ENCODE measurements around the gene URB1. TPM values are rescaled to one million over a fixed set of nuclear protein-coding genes. Genes with fewer than 3 reads are reported as not detected.

URB1 gene
- total and polyA plus RNA-seq, 2 experiments from 2014 or later = 7.7 to 44.1 TPM

GRCh38 chr21:32320726-32321125 lies 72.1 kb downstream of the URB1 start:
- Histone ChIP-seq H3K4me2 (no peak overlapping the region), H3K36me3 (ENCODE audit: insufficient read depth) (peaks cover 66% of the 10 kb centered on the region), H3F3A (replicated peaks; ENCODE audit: low read depth) (no peaks in the 10 kb centered on the region), H3K79me2 (replicated peaks; ENCODE audit: insufficient read depth) (no peaks in the 10 kb centered on the region), H3K4me3 (no peak overlapping the region), H3K27ac (ENCODE audit: low read depth) (no peak overlapping the region), H4K20me1 (replicated peaks; ENCODE audit: insufficient read depth) (peaks cover 5% of the 10 kb centered on the region; the same call in 1 of the 2 replicates), H2AFZ (no peak overlapping the region), H3K27me3 (ENCODE audit: insufficient read depth) (no peaks in the 10 kb centered on the region), H3K4me1 (ENCODE audit: insufficient read depth) (no peaks in the 10 kb centered on the region), H3K9me2 (ENCODE audit: insufficient read depth) (no peaks in the 10 kb centered on the region)
- Mint-ChIP-seq H3K27me3 (ENCODE audit: insufficient read depth, low read depth, poor library complexity) (peaks cover 4% of the 10 kb centered on the region), H3K4me1 (no peaks in the 10 kb centered on the region), H3K9me3 (no peaks in the 10 kb centered on the region), H3K27ac (no peak overlapping the region), H3K4me3 (no peak overlapping the region), H3K36me3 (ENCODE audit: low read depth) (peaks cover 95% of the 10 kb centered on the region)
- DNase-seq (ENCODE audit: low spot score) = no peak
- ATAC-seq = no peak
- TF ChIP-seq EZH2phosphoT487 (IDR thresholded peaks at IDR 0.05; ENCODE audit: unreplicated experiment) (no peak), ZNF331 (CRISPR knock-in tag; IDR thresholded peaks at IDR 0.05; ENCODE audit: low read depth) (no peak), JUNB (IDR thresholded peaks at IDR 0.05; ENCODE audit: unreplicated experiment) (no peak), REST (IDR thresholded peaks at IDR 0.05; ENCODE audit: unreplicated experiment) (no peak), ETS1 (IDR thresholded peaks at IDR 0.05) (no peak), STAT1 (IDR thresholded peaks at IDR 0.05; ENCODE audit: unreplicated experiment) (no peak), ZNF114 (CRISPR knock-in tag; IDR thresholded peaks at IDR 0.05) (no peak)

GRCh38 chr21:32320059-32320458 lies 72.8 kb downstream of the URB1 start:
- Histone ChIP-seq H3K27me3 (ENCODE audit: insufficient read depth) (no peaks in the 10 kb centered on the region), H3K27ac (ENCODE audit: low read depth) (no peak overlapping the region), H3K9me2 (ENCODE audit: insufficient read depth) (no peaks in the 10 kb centered on the region), H3K4me2 (no peak overlapping the region), H3K36me3 (ENCODE audit: insufficient read depth) (peaks cover 62% of the 10 kb centered on the region), H3F3A (replicated peaks; ENCODE audit: low read depth) (no peaks in the 10 kb centered on the region), H3K4me1 (ENCODE audit: insufficient read depth) (no peaks in the 10 kb centered on the region), H3K4me3 (no peak overlapping the region), H4K20me1 (replicated peaks; ENCODE audit: insufficient read depth) (peaks cover 4% of the 10 kb centered on the region; the same call in 1 of the 2 replicates), H2AFZ (no peak overlapping the region), H3K79me2 (replicated peaks; ENCODE audit: insufficient read depth) (no peaks in the 10 kb centered on the region)
- DNase-seq (ENCODE audit: low spot score) (no peak), ATAC-seq (no peak)
- Mint-ChIP-seq H3K36me3 (ENCODE audit: low read depth) (peaks cover 92% of the 10 kb centered on the region), H3K9me3 (no peaks in the 10 kb centered on the region), H3K27ac (no peak overlapping the region), H3K27me3 (ENCODE audit: insufficient read depth, low read depth, poor library complexity) (peaks cover 4% of the 10 kb centered on the region), H3K4me3 (no peak overlapping the region), H3K4me1 (no peaks in the 10 kb centered on the region)
- TF ChIP-seq ZNF462 (CRISPR knock-in tag; IDR thresholded peaks at IDR 0.05) (no peak), ZNF114 (CRISPR knock-in tag; IDR thresholded peaks at IDR 0.05) (no peak), JUNB (IDR thresholded peaks at IDR 0.05; ENCODE audit: unreplicated experiment) (no peak), CTCF (conservative IDR thresholded peaks at IDR 0.05; ENCODE audit: low read depth in 2 of 2) (no peak), ZNF331 (CRISPR knock-in tag; IDR thresholded peaks at IDR 0.05; ENCODE audit: low read depth) (no peak)
